GM23248 (cell line): Measurements from ENCODE around the gene CEP63. TPM values are rescaled to one million over a fixed set of nuclear protein-coding genes. Genes with fewer than 3 reads are reported as not detected.

ENCODE experiments used
- DNase-seq: peaks from one replicate; pipeline ENCODE4 v3.0.0-alpha.2; 2015
- H2AFZ ChIP-seq: fragments of 200-600 bp; sonication (generic); 2 replicates; pipeline ENCODE4 v1.6.1; 2016; ENCODE audit warnings: antibody characterized with exemption
- H3F3A ChIP-seq: fragments of 200-600 bp; sonication (generic); 2 replicates; pipeline ENCODE4 v1.6.1; 2016; ENCODE audit warnings: mild to moderate bottlenecking, antibody characterized with exemption, mixed run types; ENCODE audit not compliant: insufficient read depth
- H3K27ac ChIP-seq: fragments of 200-600 bp; sonication (generic); 2 replicates; pipeline ENCODE4 v1.5.1; 2016; ENCODE audit warnings: mild to moderate bottlenecking
- H3K27me3 ChIP-seq: fragments of 200-600 bp; sonication (generic); replicated peaks from 2 replicates; pipeline ENCODE4 v1.6.1; 2016; ENCODE audit warnings: mild to moderate bottlenecking; ENCODE audit not compliant: insufficient read depth
- H3K36me3 ChIP-seq: fragments of 200-600 bp; sonication (generic); 2 replicates; pipeline ENCODE4 v1.6.1; 2016; ENCODE audit warnings: low read depth, mild to moderate bottlenecking
- H3K4me1 ChIP-seq: fragments of 200-600 bp; sonication (generic); 2 replicates; pipeline ENCODE4 v1.6.1; 2016; ENCODE audit warnings: mild to moderate bottlenecking; ENCODE audit not compliant: insufficient read depth
- H3K4me2 ChIP-seq: fragments of 200-600 bp; sonication (generic); one replicate; pipeline ENCODE4 v1.6.1; 2016; ENCODE audit warnings: mild to moderate bottlenecking; ENCODE audit not compliant: unreplicated experiment
- H3K4me3 ChIP-seq: fragments of 200-600 bp; sonication (generic); 2 replicates; pipeline ENCODE4 v1.5.1; 2016; ENCODE audit warnings: mild to moderate bottlenecking
- H3K79me2 ChIP-seq: fragments of 200-600 bp; sonication (generic); 2 replicates; pipeline ENCODE4 v1.6.1; 2016; ENCODE audit warnings: mild to moderate bottlenecking; ENCODE audit not compliant: insufficient read depth
- H3K9ac ChIP-seq: fragments of 200-600 bp; sonication (generic); 2 replicates; pipeline ENCODE4 v1.6.1; 2016; ENCODE audit warnings: mild to moderate bottlenecking
- H3K9me2 ChIP-seq: fragments of 200-600 bp; sonication (generic); 2 replicates; pipeline ENCODE4 v1.6.1; 2016; ENCODE audit warnings: mixed run types, mild to moderate bottlenecking, moderate library complexity; ENCODE audit not compliant: insufficient read depth
- H3K9me3 ChIP-seq: fragments of 200-600 bp; sonication (generic); one replicate; pipeline ENCODE4 v1.6.1; 2017; ENCODE audit warnings: low read depth
- H4K20me1 ChIP-seq: fragments of 200-600 bp; sonication (generic); 2 replicates; pipeline ENCODE4 v1.6.0; 2016; ENCODE audit not compliant: insufficient read depth
- EZH2 ChIP-seq: fragments of 200-600 bp; sonication (generic); IDR thresholded peaks from 2 replicates; pipeline ENCODE4 v1.6.1; 2018; ENCODE audit warnings: antibody characterized with exemption, mild to moderate bottlenecking; ENCODE audit not compliant: insufficient read depth, poor library complexity, severe bottlenecking
- EZH2phosphoT487 ChIP-seq: fragments of 200-600 bp; sonication (generic); IDR thresholded peaks from 2 replicates; pipeline ENCODE4 v1.6.1; 2018; ENCODE audit warnings: antibody characterized with exemption, moderate library complexity, mild to moderate bottlenecking, low read depth; ENCODE audit not compliant: insufficient read depth
- WGBS, 2 experiments: methylation state at CpG; one replicate each; pipeline ENCODE4 v1.1.6; 2015 to 2017; ENCODE audit warnings: low lambda C conversion rate in 2 of 2, low coverage in 1 of 2; ENCODE audit errors: missing lambda C conversion rate in 2 of 2; 5-methylcytosine and 5-hydroxymethylcytosine counted together
- in situ Hi-C: fragments of 300-500 bp; cut with MboI; formaldehyde crosslinking; loops from 2 replicates; pipeline ENCODE4 v1.15.0; 2020
- polyA plus RNA-seq: library from polyadenylated mRNA; unstranded; fragments of >200 nt; fragmentation: Nextera tagmentation; extraction: Ambion mirVana; gene quantifications from 2 replicates; pipeline ENCODE4 v1.2.1, GENCODE V29; 2016
- total RNA-seq: library from RNA; depleted of rRNA; stranded (reverse); fragments of >200 nt; shearing (Covaris generic); gene quantifications from 2 replicates; pipeline ENCODE4 v1.2.3, GENCODE V29; 2014; rRNA removed

CEP63 gene
- 12.6 and 21.0 TPM in 2 replicates for total RNA-seq
- 28.8 and 29.7 TPM in 2 replicates for polyA plus RNA-seq

GRCh38 chr3:134485718-134486576 lies at the start of gene CEP63, which contains the start of gene ANAPC13:
TSS of gene CEP63 (plus strand) at chr3:134486057. CDS start at chr3:134495321, 9,264 bp downstream.
TSS of gene ANAPC13 (minus strand) at chr3:134485985. CDS start at chr3:134482904, 3,081 bp downstream.
- H3K4me2 ChIP-seq: peak within 1 kb of the TSS; percentile 98
- in situ Hi-C loops: loop anchor here (25.0 kb wide), 1 partner anchor 549 kb away; no protein-coding TSS in a partner anchor

GRCh38 chr3:134437211-134437752 lies 48.6 kb upstream of the CEP63 start:
- WGBS, 2 experiments: 87 to 93% methylated on average over 3 of the region's 3 CpGs
- H3K27ac ChIP-seq: no peak overlapping the region
- no peaks in the 10 kb centered on the region for H3K36me3 ChIP-seq
- no peak overlapping the region for H3K4me2 ChIP-seq
- H3K9me3 ChIP-seq: no peaks in the 10 kb centered on the region
- TF ChIP-seq EZH2 (no peak), EZH2phosphoT487 (no peak)
- H3K9me2 ChIP-seq: no peaks in the 10 kb centered on the region
- H3K9ac ChIP-seq: no peak overlapping the region
- DNase-seq: peak; percentile 26
- no peaks in the 10 kb centered on the region for H3F3A ChIP-seq
- H3K4me3 ChIP-seq: no peak overlapping the region
- H2AFZ ChIP-seq: peak overlapping the region; percentile 27
- peaks cover 7% of the 10 kb centered on the region for H3K4me1 ChIP-seq
- in situ Hi-C loops: no loop called here
- H4K20me1 ChIP-seq: no peaks in the 10 kb centered on the region
- H3K27me3 ChIP-seq: no peaks in the 10 kb centered on the region
- no peaks in the 10 kb centered on the region for H3K79me2 ChIP-seq

More at GRCh38 chr3:134485718-134486576, at the start of gene CEP63, which contains the start of gene ANAPC13:
- Histone ChIP-seq H3K9me2 (no peaks in the 10 kb centered on the region), H3K27ac (peak within 1 kb of the TSS; percentile 98), H3K4me1 (peaks cover 50% of the 10 kb centered on the region), H3K9ac (peak within 1 kb of the TSS; percentile 98), H3K36me3 (peaks cover 11% of the 10 kb centered on the region; the same call in 1 of the 2 replicates), H3K4me3 (peak within 1 kb of the TSS; percentile 89), H3K9me3 (no peaks in the 10 kb centered on the region), H3K27me3 (no peaks in the 10 kb centered on the region), H3K79me2 (peaks cover 78% of the 10 kb centered on the region), H2AFZ (peak within 1 kb of the TSS; percentile 62), H3F3A (peaks cover 47% of the 10 kb centered on the region), H4K20me1 (no peaks in the 10 kb centered on the region)
- WGBS, 2 experiments: 0 to 1% methylated on average over 60 to 78 of the region's 81 CpGs
- TF ChIP-seq EZH2 (no peak), EZH2phosphoT487 (no peak)
- DNase-seq: peak; percentile 99

- Histone ChIP-seq H3K79me2 (no peaks in the 10 kb centered on the region), H3K4me2 (no peak overlapping the region), H3K27me3 (no peaks in the 10 kb centered on the region), H3K36me3 (no peaks in the 10 kb centered on the region), H2AFZ (no peak overlapping the region), H3K27ac (no peak overlapping the region), H3K4me1 (peaks cover 27% of the 10 kb centered on the region), H3K9ac (no peak overlapping the region), H3F3A (peaks cover 21% of the 10 kb centered on the region), H3K9me3 (no peaks in the 10 kb centered on the region), H3K4me3 (no peak overlapping the region), H3K9me2 (no peaks in the 10 kb centered on the region), H4K20me1 (no peaks in the 10 kb centered on the region)
- WGBS, 2 experiments: 52 to 67% methylated on average over 1 of the region's 1 CpG
- peak; percentile 31 for DNase-seq
- in situ Hi-C loops: no loop called here
- TF ChIP-seq EZH2phosphoT487: no peak
- no peak for TF ChIP-seq EZH2
Measured at GRCh38 chr3:134441321-134441720, 44.5 kb upstream of the CEP63 start.

GRCh38 chr3:134441821-134442220 lies 44.0 kb upstream of the CEP63 start:
- H3K27ac ChIP-seq: no peak overlapping the region
- no peak for DNase-seq
- H3K9ac ChIP-seq: no peak overlapping the region
- in situ Hi-C loops: no loop called here
- no peaks in the 10 kb centered on the region for H3K36me3 ChIP-seq
- peaks cover 32% of the 10 kb centered on the region for H3K4me1 ChIP-seq
- H3K79me2 ChIP-seq: no peaks in the 10 kb centered on the region
- H3K4me3 ChIP-seq: no peak overlapping the region
- 69 to 92% methylated on average over 2 of the region's 2 CpGs for WGBS, 2 experiments
- no peak overlapping the region for H3K4me2 ChIP-seq
- H2AFZ ChIP-seq: no peak overlapping the region
- H3F3A ChIP-seq: peaks cover 26% of the 10 kb centered on the region
- no peaks in the 10 kb centered on the region for H3K27me3 ChIP-seq
- no peaks in the 10 kb centered on the region for H3K9me3 ChIP-seq
- H3K9me2 ChIP-seq: no peaks in the 10 kb centered on the region
- TF ChIP-seq EZH2 (no peak), EZH2phosphoT487 (no peak)
- H4K20me1 ChIP-seq: no peaks in the 10 kb centered on the region
